OCI-LY1 (cell line): ENCODE data around the gene MOCS3.

Source experiments
- EZH2 ChIP-seq: fragments of 200-600 bp; sonication (generic), shearing (Covaris generic); IDR thresholded peaks from 2 replicates; pipeline ENCODE4 v1.8.0; 2017; ENCODE audit warnings: borderline replicate concordance, mixed run types, mild to moderate bottlenecking, antibody characterized with exemption, low read length, moderate library complexity, mixed read lengths
- TF ChIP-seq, protein P1 (sequence below): fragments of 200-600 bp; sonication (generic), shearing (Covaris generic); IDR thresholded peaks from 2 replicates; pipeline ENCODE4 v1.5.1; 2017; ENCODE audit warnings: mild to moderate bottlenecking, antibody characterized with exemption, low read length, moderate library complexity, mixed read lengths

DNA sequence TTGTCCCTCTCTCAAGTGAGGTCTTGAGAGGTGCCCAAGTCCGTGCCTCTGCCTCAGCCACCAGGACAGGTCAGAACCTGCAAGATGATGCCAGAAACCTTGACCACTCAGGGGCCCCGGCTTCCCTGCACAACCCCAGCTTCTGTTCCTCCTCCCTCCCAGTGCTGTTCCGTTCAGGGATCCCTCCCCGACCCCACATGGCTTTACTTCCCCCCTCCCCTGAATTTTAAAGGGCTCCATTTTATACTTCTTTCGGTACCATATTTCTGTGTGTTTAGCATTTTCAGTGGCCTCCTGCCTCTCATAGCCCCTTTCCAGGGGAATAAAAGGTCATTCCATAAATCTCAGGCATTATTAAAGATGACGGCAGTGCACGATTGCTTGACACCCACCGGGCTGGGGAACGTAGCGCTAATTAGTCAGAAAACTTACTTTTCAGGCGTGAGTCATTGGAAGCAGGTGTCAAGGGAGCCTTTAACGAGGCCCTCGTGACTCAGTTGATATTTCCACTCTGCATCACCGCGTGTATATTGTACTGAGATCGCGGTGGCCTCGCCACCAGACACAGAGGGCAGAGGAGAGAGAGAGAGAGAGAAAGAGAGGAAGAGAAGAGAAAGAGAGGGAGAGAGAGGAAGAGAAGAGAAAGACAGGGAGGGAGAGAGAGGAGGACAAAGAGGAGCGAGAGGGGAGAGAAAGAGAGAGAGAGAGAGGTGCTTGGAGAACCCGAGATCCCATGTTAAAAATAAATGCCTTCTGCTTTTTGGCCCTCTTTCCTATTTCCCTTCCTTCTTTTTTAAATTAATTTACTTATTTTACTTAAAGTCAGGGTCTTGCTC, 43.0 kb downstream of the MOCS3 start:
- TF ChIP-seq, protein P1, sequence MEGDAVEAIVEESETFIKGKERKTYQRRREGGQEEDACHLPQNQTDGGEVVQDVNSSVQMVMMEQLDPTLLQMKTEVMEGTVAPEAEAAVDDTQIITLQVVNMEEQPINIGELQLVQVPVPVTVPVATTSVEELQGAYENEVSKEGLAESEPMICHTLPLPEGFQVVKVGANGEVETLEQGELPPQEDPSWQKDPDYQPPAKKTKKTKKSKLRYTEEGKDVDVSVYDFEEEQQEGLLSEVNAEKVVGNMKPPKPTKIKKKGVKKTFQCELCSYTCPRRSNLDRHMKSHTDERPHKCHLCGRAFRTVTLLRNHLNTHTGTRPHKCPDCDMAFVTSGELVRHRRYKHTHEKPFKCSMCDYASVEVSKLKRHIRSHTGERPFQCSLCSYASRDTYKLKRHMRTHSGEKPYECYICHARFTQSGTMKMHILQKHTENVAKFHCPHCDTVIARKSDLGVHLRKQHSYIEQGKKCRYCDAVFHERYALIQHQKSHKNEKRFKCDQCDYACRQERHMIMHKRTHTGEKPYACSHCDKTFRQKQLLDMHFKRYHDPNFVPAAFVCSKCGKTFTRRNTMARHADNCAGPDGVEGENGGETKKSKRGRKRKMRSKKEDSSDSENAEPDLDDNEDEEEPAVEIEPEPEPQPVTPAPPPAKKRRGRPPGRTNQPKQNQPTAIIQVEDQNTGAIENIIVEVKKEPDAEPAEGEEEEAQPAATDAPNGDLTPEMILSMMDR = no peak
- no peak for TF ChIP-seq EZH2
